CD4-positive, CD25-positive, alpha-beta regulatory T cell (primary cell): Measurements from ENCODE around the gene GRK1. TPM values are rescaled to one million over a fixed set of nuclear protein-coding genes. Genes with fewer than 3 reads are reported as not detected.
A peak's percentile ranks its signal among the peaks of the same experiment; 100 is the strongest.
"Not testable (repeated sequence)": the region's sequence is repeated elsewhere in the genome, so short reads cannot be mapped to it uniquely, and the experiment has no call there.

Experiments used
- ATAC-seq, 2 donors: fragments of 150-1000 bp; cut with Tn5 transposase; one replicate each; pipeline ENCODE4 v1.10.0; 2021; ENCODE audit warnings: low read depth in 2 of 2, moderate number of reproducible peaks in 2 of 2, moderate library complexity in 1 of 2
- DNase-seq, 3 donors: peaks; one replicate each; pipeline versions ENCODE4 v3.0.0 to v3.0.0-alpha.2; 2012 to 2022; ENCODE audit warnings: mixed read lengths in 1 of 3
- H3K27ac ChIP-seq: one replicate; pipeline ENCODE4 v1.7.0; 2013; ENCODE audit warnings: mild to moderate bottlenecking, low read length; ENCODE audit not compliant: insufficient read depth, poor library complexity, severe bottlenecking
- H3K27me3 ChIP-seq: one replicate; pipeline ENCODE4 v1.7.0; 2013; ENCODE audit warnings: low read length; ENCODE audit not compliant: control insufficient read depth, insufficient read depth
- H3K36me3 ChIP-seq: one replicate; pipeline ENCODE4 v1.7.0; 2013; ENCODE audit warnings: mild to moderate bottlenecking, low read length, moderate library complexity; ENCODE audit not compliant: control insufficient read depth, insufficient read depth
- H3K4me1 ChIP-seq: 2 replicates; pipeline ENCODE4 v1.7.0; 2013; ENCODE audit warnings: mild to moderate bottlenecking, low read length; ENCODE audit not compliant: insufficient read depth, control insufficient read depth, poor library complexity, severe bottlenecking
- H3K4me3 ChIP-seq: one replicate; pipeline ENCODE4 v1.7.0; 2013; ENCODE audit warnings: low read depth, mild to moderate bottlenecking, low read length, moderate library complexity
- H3K9me3 ChIP-seq, 2 experiments: 1 replicate in 1 of 2; 2 replicates in 1 of 2; pipeline ENCODE4 v1.7.0; 2013; ENCODE audit warnings: low read length in 2 of 2, mild to moderate bottlenecking in 1 of 2, moderate library complexity in 1 of 2; ENCODE audit not compliant: control insufficient read depth in 2 of 2
- H3K27ac Mint-ChIP-seq, 3 donors: one replicate each; pipeline ENCODE4 v1.8.0; 2020 to 2022; ENCODE audit warnings: mild to moderate bottlenecking in 3 of 3, mixed read lengths in 3 of 3, moderate library complexity in 2 of 3
- H3K27me3 Mint-ChIP-seq: one replicate; pipeline ENCODE4 v1.8.0; 2022; ENCODE audit warnings: mild to moderate bottlenecking, mixed read lengths
- H3K36me3 Mint-ChIP-seq: one replicate; pipeline ENCODE4 v1.8.0; 2020; ENCODE audit warnings: mixed read lengths
- H3K4me1 Mint-ChIP-seq, 4 donors: one replicate each; pipeline ENCODE4 v1.8.0; 2020 to 2022; ENCODE audit warnings: mixed read lengths in 4 of 4, mild to moderate bottlenecking in 1 of 4
- H3K4me3 Mint-ChIP-seq, 4 donors: one replicate each; pipeline ENCODE4 v1.8.0; 2020 to 2022; ENCODE audit warnings: mild to moderate bottlenecking in 4 of 4, mixed read lengths in 4 of 4, moderate library complexity in 3 of 4
- H3K9me3 Mint-ChIP-seq, 7 donors: one replicate each; pipeline ENCODE4 v1.8.0; 2020 to 2022; ENCODE audit warnings: mixed read lengths in 7 of 7, mild to moderate bottlenecking in 3 of 7, moderate library complexity in 2 of 7
- polyA plus RNA-seq, 4 donors: library from polyadenylated mRNA; unstranded; fragments of 300-500 nt; fragmentation: Illumina TruSeq; gene quantifications; one replicate each; pipeline ENCODE4 v1.2.3, GENCODE V29; 2021
- total RNA-seq: library from RNA; stranded (reverse); gene quantifications from one replicate; pipeline ENCODE4 v1.2.3, GENCODE V29; 2022

Gene GRK1
- total and polyA plus RNA-seq, 5 donors from 2014 or later: not detected

- H3K36me3 Mint-ChIP-seq, ATAC-seq, DNase-seq, H3K27ac Mint-ChIP-seq, H3K4me1 Mint-ChIP-seq, H3K27me3 Mint-ChIP-seq, H3K9me3 Mint-ChIP-seq, H3K4me3 ChIP-seq, H3K27me3 ChIP-seq, H3K27ac ChIP-seq, H3K4me3 Mint-ChIP-seq, H3K36me3 ChIP-seq, H3K9me3 ChIP-seq, H3K4me1 ChIP-seq: not testable (repeated sequence)
Measured at GRCh38 chr13:113752211-113752986, 85.4 kb downstream of the GRK1 start.

- Mint-ChIP-seq H3K4me1 (peaks cover 0 to 4% (median 1%) of the 10 kb centered on the region in 4 donors), H3K9me3 (peaks cover 0 to 5% (median 2%) of the 10 kb centered on the region in 7 donors), H3K36me3 (no peaks in the 10 kb centered on the region), H3K27me3 (peaks cover 10% of the 10 kb centered on the region), H3K27ac (no peak overlapping the region), H3K4me3 (no peak overlapping the region)
- Histone ChIP-seq H3K9me3 (no peaks in the 10 kb centered on the region), H3K4me3 (no peak overlapping the region), H3K27me3 (peaks cover 4% of the 10 kb centered on the region), H3K36me3 (no peaks in the 10 kb centered on the region), H3K27ac (no peak overlapping the region), H3K4me1 (no peaks in the 10 kb centered on the region)
- ATAC-seq (no peak), DNase-seq (no peak)
Measured at GRCh38 chr13:113753171-113753570, 86.2 kb downstream of the GRK1 start.

DNA sequence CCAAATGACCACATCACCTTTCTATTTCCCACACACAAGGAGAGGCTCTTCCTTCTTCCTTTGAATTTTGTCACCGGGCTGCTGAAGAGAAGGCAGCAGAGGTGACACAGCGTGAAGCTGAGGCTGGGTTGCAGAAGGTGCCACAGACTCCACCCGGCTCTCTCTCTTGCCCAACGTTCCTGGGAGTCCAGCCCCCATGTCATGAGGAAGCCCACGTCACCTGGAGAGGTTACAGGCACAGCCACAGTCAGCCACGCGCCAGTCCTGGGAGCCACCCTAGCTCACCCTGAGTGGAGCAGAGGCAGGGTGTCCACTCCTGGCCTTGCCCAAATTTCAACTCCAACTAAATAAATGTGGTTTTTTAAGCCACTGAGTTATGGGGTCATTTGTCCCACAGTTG lies 87.2 kb downstream of the GRK1 start:
- ATAC-seq (no peak), DNase-seq (no peak)
- Mint-ChIP-seq H3K9me3 (peaks cover 0 to 5% (median 2%) of the 10 kb centered on the region in 7 donors), H3K4me3 (no peak overlapping the region), H3K4me1 (peaks cover under 1 to 6% (median 5%) of the 10 kb centered on the region in 4 donors), H3K27me3 (peaks cover 13% of the 10 kb centered on the region), H3K36me3 (no peaks in the 10 kb centered on the region), H3K27ac (no peak overlapping the region)
- Histone ChIP-seq H3K9me3 (no peaks in the 10 kb centered on the region), H3K4me1 (peaks cover 9% of the 10 kb centered on the region), H3K27me3 (peaks cover 5% of the 10 kb centered on the region), H3K4me3 (no peak overlapping the region), H3K36me3 (no peaks in the 10 kb centered on the region), H3K27ac (no peak overlapping the region)

DNA sequence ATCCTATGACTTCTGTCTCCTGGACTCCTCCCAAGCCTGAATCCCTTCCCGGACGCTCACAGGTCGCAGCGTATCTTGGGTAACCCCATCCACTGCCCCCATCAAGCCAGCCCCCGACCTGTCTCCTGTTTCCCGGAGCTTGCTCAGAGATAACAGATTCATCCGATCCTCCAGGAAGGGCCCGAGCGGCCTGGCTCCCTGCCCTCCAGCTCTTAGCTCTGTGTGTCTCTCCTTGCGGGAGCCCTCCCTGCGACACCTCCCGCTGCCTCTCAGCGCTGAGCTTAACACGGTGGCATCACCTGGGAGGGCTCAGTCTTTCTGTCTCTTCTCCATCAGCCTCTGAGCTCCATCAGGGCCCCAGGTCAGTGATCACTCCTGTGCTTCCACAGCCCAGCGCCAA lies 87.7 kb downstream of the GRK1 start:
- Histone ChIP-seq H3K4me1 (peaks cover 14% of the 10 kb centered on the region), H3K9me3 (no peaks in the 10 kb centered on the region), H3K27me3 (peaks cover 9% of the 10 kb centered on the region), H3K36me3 (no peaks in the 10 kb centered on the region), H3K4me3 (no peak overlapping the region), H3K27ac (no peak overlapping the region)
- Mint-ChIP-seq H3K36me3 (no peaks in the 10 kb centered on the region), H3K4me1 (peaks cover 5 to 10% (median 9%) of the 10 kb centered on the region in 4 donors), H3K27ac (no peak overlapping the region), H3K9me3 (peaks cover 0 to 5% (median 2%) of the 10 kb centered on the region in 7 donors), H3K4me3 (no peak overlapping the region), H3K27me3 (peaks cover 17% of the 10 kb centered on the region)
- no peak for DNase-seq
- no peak for ATAC-seq

GRCh38 chr13:113756441-113757097 lies 89.5 kb downstream of the GRK1 start:
- H3K4me3 Mint-ChIP-seq: no peak overlapping the region
- H3K4me1 ChIP-seq: peaks cover 17% of the 10 kb centered on the region
- peaks cover 5 to 13% (median 9%) of the 10 kb centered on the region in 4 donors for H3K4me1 Mint-ChIP-seq
- no peaks in the 10 kb centered on the region for H3K36me3 Mint-ChIP-seq
- no peak overlapping the region for H3K27ac ChIP-seq
- H3K36me3 ChIP-seq: no peaks in the 10 kb centered on the region
- no peak for ATAC-seq
- DNase-seq: no peak
- H3K4me3 ChIP-seq: no peak overlapping the region
- H3K27me3 Mint-ChIP-seq: peaks cover 30% of the 10 kb centered on the region
- peaks cover 19% of the 10 kb centered on the region for H3K27me3 ChIP-seq
- no peaks in the 10 kb centered on the region for H3K9me3 ChIP-seq
- no peak overlapping the region for H3K27ac Mint-ChIP-seq
- H3K9me3 Mint-ChIP-seq: peaks cover 0 to 3% (median 1%) of the 10 kb centered on the region in 7 donors

GRCh38 chr13:113758651-113759524 lies 91.9 kb downstream of the GRK1 start, which contains the start of gene TMEM255B:
Gene TMEM255B, plus strand, starts transcription at chr13:113759226. Its CDS starts 44 bp downstream, at chr13:113759270.
- Mint-ChIP-seq H3K27ac (peak within 1 kb of the TSS in 1 of 3 donors; percentile 50), H3K9me3 (peaks cover 0 to 3% (median 0%) of the 10 kb centered on the region in 7 donors), H3K4me3 (peak within 1 kb of the TSS; percentile 88 to 94 (median 90)), H3K4me1 (peaks cover 5 to 13% (median 9%) of the 10 kb centered on the region in 4 donors), H3K27me3 (peaks cover 50% of the 10 kb centered on the region), H3K36me3 (no peaks in the 10 kb centered on the region)
- Histone ChIP-seq H3K27me3 (peaks cover 22% of the 10 kb centered on the region), H3K9me3 (no peaks in the 10 kb centered on the region), H3K36me3 (no peaks in the 10 kb centered on the region), H3K4me1 (peaks cover 17% of the 10 kb centered on the region), H3K27ac (no peak within 1 kb of the TSS), H3K4me3 (peak within 1 kb of the TSS; percentile 71)
- ATAC-seq (peak; percentile 83 to 89), DNase-seq (peak; percentile 53 to 59 (median 58))

DNA sequence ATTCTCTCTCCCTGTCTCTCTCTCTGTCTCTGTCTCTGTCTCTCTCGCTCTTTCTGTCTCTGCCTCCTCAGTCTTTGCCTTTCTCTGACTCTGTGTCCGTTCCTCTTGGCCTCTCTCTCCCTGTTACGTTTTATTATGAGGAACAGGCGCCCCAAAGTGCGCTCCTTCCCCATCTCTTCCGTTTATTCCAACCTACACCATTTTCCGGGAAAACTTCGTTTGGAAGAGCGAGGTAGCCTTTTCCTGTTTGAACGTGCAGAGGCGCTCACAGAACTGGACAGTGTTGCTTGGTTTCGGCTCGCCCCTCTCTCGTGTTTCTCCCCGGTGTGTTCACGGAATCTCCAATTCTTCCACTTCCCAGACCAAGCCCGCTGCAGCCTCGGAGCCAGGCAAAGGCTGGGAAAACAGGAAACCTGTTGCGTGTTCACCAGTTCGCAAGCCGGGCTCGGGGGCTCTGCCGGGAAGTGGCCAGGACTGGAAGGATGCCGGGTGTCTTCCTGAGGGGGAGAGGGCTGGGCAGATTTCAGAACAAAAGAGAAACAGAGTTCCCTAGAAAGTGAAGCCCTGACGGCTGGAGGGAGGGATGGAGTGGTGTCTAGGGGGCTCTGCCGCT lies 92.6 kb downstream of the GRK1 start:
- peaks cover 5 to 13% (median 9%) of the 10 kb centered on the region in 4 donors for H3K4me1 Mint-ChIP-seq
- H3K4me1 ChIP-seq: peaks cover 17% of the 10 kb centered on the region
- H3K27ac Mint-ChIP-seq: peak overlapping the region in 1 of 3 donors; percentile 50
- peak overlapping the region; percentile 71 for H3K4me3 ChIP-seq
- DNase-seq: no peak
- no peak overlapping the region for H3K27ac ChIP-seq
- no peaks in the 10 kb centered on the region for H3K36me3 Mint-ChIP-seq
- peaks cover 22% of the 10 kb centered on the region for H3K27me3 ChIP-seq
- H3K27me3 Mint-ChIP-seq: peaks cover 47% of the 10 kb centered on the region
- no peaks in the 10 kb centered on the region for H3K36me3 ChIP-seq
- H3K9me3 ChIP-seq: no peaks in the 10 kb centered on the region
- peak overlapping the region; percentile 88 to 94 (median 90) for H3K4me3 Mint-ChIP-seq
- H3K9me3 Mint-ChIP-seq: peaks cover 0 to 3% (median 0%) of the 10 kb centered on the region in 7 donors
- ATAC-seq: no peak
